Measurements from ENCODE around the gene SP140L.
"Not testable (repeated sequence)": the region's sequence is repeated elsewhere in the genome, so short reads cannot be mapped to it uniquely, and the experiment has no call there.

Gene SP140L

GRCh38 chr2:230362030-230362691, 35.2 kb downstream of the SP140L start:
- H3K27ac ChIP-seq (ENCODE audit: low read depth in 2 of 2, low read length in 2 of 2) = no peak overlapping the region
- no peak overlapping the region for H3K4me3 ChIP-seq (ENCODE audit: low read length in 2 of 2)
- H3K27me3 ChIP-seq (ENCODE audit: control insufficient read depth in 2 of 2, insufficient read depth in 2 of 2, low read length in 2 of 2) = no peaks in the 10 kb centered on the region
- H3K36me3 ChIP-seq (ENCODE audit: control insufficient read depth in 2 of 2, insufficient read depth in 2 of 2, low read length in 2 of 2) = peaks cover 8 to 31% of the 10 kb centered on the region in 2 donors
- no peaks in the 10 kb centered on the region for H3K4me1 ChIP-seq (ENCODE audit: control insufficient read depth in 2 of 2, insufficient read depth in 2 of 2, low read length in 2 of 2)
- H3K9ac ChIP-seq (ENCODE audit: low read depth in 1 of 2, low read length in 2 of 2) = no peak overlapping the region
- no peaks in the 10 kb centered on the region for H3K9me3 ChIP-seq (ENCODE audit: control insufficient read depth in 2 of 2, low read length in 2 of 2)

- Histone ChIP-seq H3K27ac (ENCODE audit: low read depth in 2 of 2, low read length in 2 of 2) (no peak overlapping the region), H3K27me3 (ENCODE audit: control insufficient read depth in 2 of 2, insufficient read depth in 2 of 2, low read length in 2 of 2) (no peaks in the 10 kb centered on the region), H3K36me3 (ENCODE audit: control insufficient read depth in 2 of 2, insufficient read depth in 2 of 2, low read length in 2 of 2) (peaks cover 10 to 14% of the 10 kb centered on the region in 2 donors), H3K4me1 (ENCODE audit: control insufficient read depth in 2 of 2, insufficient read depth in 2 of 2, low read length in 2 of 2) (no peaks in the 10 kb centered on the region), H3K9me3 (ENCODE audit: control insufficient read depth in 2 of 2, low read length in 2 of 2) (no peaks in the 10 kb centered on the region), H3K4me3 (ENCODE audit: low read length in 2 of 2) (no peak overlapping the region), H3K9ac (ENCODE audit: low read depth in 1 of 2, low read length in 2 of 2) (no peak overlapping the region)
These were observed 55.1 kb downstream of the SP140L start for GRCh38 chr2:230382108-230382507.

GRCh38 chr2:230383453-230383852, 56.5 kb downstream of the SP140L start:
- no peaks in the 10 kb centered on the region for H3K9me3 ChIP-seq (ENCODE audit: control insufficient read depth in 2 of 2, low read length in 2 of 2)
- no peak overlapping the region for H3K9ac ChIP-seq (ENCODE audit: low read depth in 1 of 2, low read length in 2 of 2)
- H3K36me3 ChIP-seq (ENCODE audit: control insufficient read depth in 2 of 2, insufficient read depth in 2 of 2, low read length in 2 of 2) = peaks cover 10 to 18% of the 10 kb centered on the region in 2 donors
- H3K27me3 ChIP-seq (ENCODE audit: control insufficient read depth in 2 of 2, insufficient read depth in 2 of 2, low read length in 2 of 2) = no peaks in the 10 kb centered on the region
- no peaks in the 10 kb centered on the region for H3K4me1 ChIP-seq (ENCODE audit: control insufficient read depth in 2 of 2, insufficient read depth in 2 of 2, low read length in 2 of 2)
- H3K27ac ChIP-seq (ENCODE audit: low read depth in 2 of 2, low read length in 2 of 2) = no peak overlapping the region
- no peak overlapping the region for H3K4me3 ChIP-seq (ENCODE audit: low read length in 2 of 2)

GRCh38 chr2:230384986-230385385, 58.0 kb downstream of the SP140L start:
- H3K4me1 ChIP-seq (ENCODE audit: control insufficient read depth in 2 of 2, insufficient read depth in 2 of 2, low read length in 2 of 2) = no peaks in the 10 kb centered on the region
- no peaks in the 10 kb centered on the region for H3K27me3 ChIP-seq (ENCODE audit: control insufficient read depth in 2 of 2, insufficient read depth in 2 of 2, low read length in 2 of 2)
- no peaks in the 10 kb centered on the region for H3K9me3 ChIP-seq (ENCODE audit: control insufficient read depth in 2 of 2, low read length in 2 of 2)
- no peak overlapping the region for H3K4me3 ChIP-seq (ENCODE audit: low read length in 2 of 2)
- no peak overlapping the region for H3K27ac ChIP-seq (ENCODE audit: low read depth in 2 of 2, low read length in 2 of 2)
- H3K36me3 ChIP-seq (ENCODE audit: control insufficient read depth in 2 of 2, insufficient read depth in 2 of 2, low read length in 2 of 2) = peaks cover 18 to 20% of the 10 kb centered on the region in 2 donors
- H3K9ac ChIP-seq (ENCODE audit: low read depth in 1 of 2, low read length in 2 of 2) = no peak overlapping the region

- Histone ChIP-seq H3K4me3 (ENCODE audit: low read length in 2 of 2) (no peak overlapping the region), H3K9ac (ENCODE audit: low read depth in 1 of 2, low read length in 2 of 2) (no peak overlapping the region), H3K4me1 (ENCODE audit: control insufficient read depth in 2 of 2, insufficient read depth in 2 of 2, low read length in 2 of 2) (no peaks in the 10 kb centered on the region), H3K36me3 (ENCODE audit: control insufficient read depth in 2 of 2, insufficient read depth in 2 of 2, low read length in 2 of 2) (peaks cover 20 to 39% of the 10 kb centered on the region in 2 donors), H3K27ac (ENCODE audit: low read depth in 2 of 2, low read length in 2 of 2) (no peak overlapping the region), H3K9me3 (ENCODE audit: control insufficient read depth in 2 of 2, low read length in 2 of 2) (no peaks in the 10 kb centered on the region), H3K27me3 (ENCODE audit: control insufficient read depth in 2 of 2, insufficient read depth in 2 of 2, low read length in 2 of 2) (no peaks in the 10 kb centered on the region)
These were observed 67.3 kb downstream of the SP140L start for GRCh38 chr2:230394301-230394700.

GRCh38 chr2:230398698-230399097, 71.7 kb downstream of the SP140L start:
- H3K9me3 ChIP-seq (ENCODE audit: control insufficient read depth in 2 of 2, low read length in 2 of 2); H3K9ac ChIP-seq (ENCODE audit: low read depth in 1 of 2, low read length in 2 of 2); H3K4me3 ChIP-seq (ENCODE audit: low read length in 2 of 2); H3K27me3 ChIP-seq (ENCODE audit: control insufficient read depth in 2 of 2, insufficient read depth in 2 of 2, low read length in 2 of 2); H3K27ac ChIP-seq (ENCODE audit: low read depth in 2 of 2, low read length in 2 of 2); H3K4me1 ChIP-seq (ENCODE audit: control insufficient read depth in 2 of 2, insufficient read depth in 2 of 2, low read length in 2 of 2): not testable (repeated sequence)
- peaks cover 18 to 35% of the 10 kb centered on the region in 2 donors for H3K36me3 ChIP-seq (ENCODE audit: control insufficient read depth in 2 of 2, insufficient read depth in 2 of 2, low read length in 2 of 2)

GRCh38 chr2:230400041-230400440, 73.0 kb downstream of the SP140L start:
- H3K4me1 ChIP-seq (ENCODE audit: control insufficient read depth in 2 of 2, insufficient read depth in 2 of 2, low read length in 2 of 2) = no peaks in the 10 kb centered on the region
- no peaks in the 10 kb centered on the region for H3K27me3 ChIP-seq (ENCODE audit: control insufficient read depth in 2 of 2, insufficient read depth in 2 of 2, low read length in 2 of 2)
- H3K9me3 ChIP-seq (ENCODE audit: control insufficient read depth in 2 of 2, low read length in 2 of 2) = no peaks in the 10 kb centered on the region
- peaks cover 12 to 26% of the 10 kb centered on the region in 2 donors for H3K36me3 ChIP-seq (ENCODE audit: control insufficient read depth in 2 of 2, insufficient read depth in 2 of 2, low read length in 2 of 2)
- H3K4me3 ChIP-seq (ENCODE audit: low read length in 2 of 2) = no peak overlapping the region
- no peak overlapping the region for H3K9ac ChIP-seq (ENCODE audit: low read depth in 1 of 2, low read length in 2 of 2)
- H3K27ac ChIP-seq (ENCODE audit: low read depth in 2 of 2, low read length in 2 of 2) = no peak overlapping the region

GRCh38 chr2:230400454-230400853, 73.5 kb downstream of the SP140L start:
- Histone ChIP-seq H3K27me3 (ENCODE audit: control insufficient read depth in 2 of 2, insufficient read depth in 2 of 2, low read length in 2 of 2) (no peaks in the 10 kb centered on the region), H3K4me1 (ENCODE audit: control insufficient read depth in 2 of 2, insufficient read depth in 2 of 2, low read length in 2 of 2) (no peaks in the 10 kb centered on the region), H3K9ac (ENCODE audit: low read depth in 1 of 2, low read length in 2 of 2) (no peak overlapping the region), H3K36me3 (ENCODE audit: control insufficient read depth in 2 of 2, insufficient read depth in 2 of 2, low read length in 2 of 2) (peaks cover 12 to 26% of the 10 kb centered on the region in 2 donors), H3K9me3 (ENCODE audit: control insufficient read depth in 2 of 2, low read length in 2 of 2) (no peaks in the 10 kb centered on the region), H3K4me3 (ENCODE audit: low read length in 2 of 2) (no peak overlapping the region), H3K27ac (ENCODE audit: low read depth in 2 of 2, low read length in 2 of 2) (no peak overlapping the region)

- H3K9ac ChIP-seq (ENCODE audit: low read depth in 1 of 2, low read length in 2 of 2); H3K27ac ChIP-seq (ENCODE audit: low read depth in 2 of 2, low read length in 2 of 2); H3K4me3 ChIP-seq (ENCODE audit: low read length in 2 of 2); H3K4me1 ChIP-seq (ENCODE audit: control insufficient read depth in 2 of 2, insufficient read depth in 2 of 2, low read length in 2 of 2); H3K9me3 ChIP-seq (ENCODE audit: control insufficient read depth in 2 of 2, low read length in 2 of 2); H3K27me3 ChIP-seq (ENCODE audit: control insufficient read depth in 2 of 2, insufficient read depth in 2 of 2, low read length in 2 of 2): not testable (repeated sequence)
- peaks cover 12 to 23% of the 10 kb centered on the region in 2 donors for H3K36me3 ChIP-seq (ENCODE audit: control insufficient read depth in 2 of 2, insufficient read depth in 2 of 2, low read length in 2 of 2)
These were observed 74.0 kb downstream of the SP140L start for GRCh38 chr2:230401026-230401425.

- Histone ChIP-seq H3K9ac (ENCODE audit: low read depth in 1 of 2, low read length in 2 of 2) (no peak overlapping the region), H3K4me3 (ENCODE audit: low read length in 2 of 2) (no peak overlapping the region), H3K36me3 (ENCODE audit: control insufficient read depth in 2 of 2, insufficient read depth in 2 of 2, low read length in 2 of 2) (peaks cover 12 to 16% of the 10 kb centered on the region in 2 donors), H3K9me3 (ENCODE audit: control insufficient read depth in 2 of 2, low read length in 2 of 2) (no peaks in the 10 kb centered on the region), H3K27ac (ENCODE audit: low read depth in 2 of 2, low read length in 2 of 2) (no peak overlapping the region), H3K27me3 (ENCODE audit: control insufficient read depth in 2 of 2, insufficient read depth in 2 of 2, low read length in 2 of 2) (no peaks in the 10 kb centered on the region), H3K4me1 (ENCODE audit: control insufficient read depth in 2 of 2, insufficient read depth in 2 of 2, low read length in 2 of 2) (peaks cover 0 to 2% of the 10 kb centered on the region in 2 donors)
These were observed 76.8 kb downstream of the SP140L start for GRCh38 chr2:230403746-230404145.
